ENCODE measurements around the gene ATP12A.
"Not testable (repeated sequence)": the region's sequence is repeated elsewhere in the genome, so short reads cannot be mapped to it uniquely, and the experiment has no call there.

Gene ATP12A

DNA sequence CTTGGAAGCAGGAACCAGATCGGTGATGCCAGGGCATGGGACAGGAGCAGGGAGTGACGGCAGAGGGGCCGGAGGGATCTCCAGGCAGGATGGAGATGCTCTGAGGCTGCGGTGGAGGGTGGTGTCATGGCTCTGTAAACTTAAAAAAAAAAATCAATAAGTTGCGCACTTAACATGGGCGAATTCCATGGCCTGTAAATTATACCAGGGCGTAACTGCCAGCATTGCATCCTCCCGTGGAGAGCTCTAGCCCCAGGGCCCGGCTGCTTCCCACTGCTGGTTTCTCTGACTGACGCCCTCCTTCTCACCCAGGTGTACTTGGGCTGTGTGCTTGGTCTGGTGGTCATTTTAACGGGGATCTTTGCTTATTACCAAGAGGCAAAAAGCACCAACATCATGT, 8.7 kb downstream of the ATP12A start:
- no peak for DNase-seq (ENCODE audit: low read depth)

DNA sequence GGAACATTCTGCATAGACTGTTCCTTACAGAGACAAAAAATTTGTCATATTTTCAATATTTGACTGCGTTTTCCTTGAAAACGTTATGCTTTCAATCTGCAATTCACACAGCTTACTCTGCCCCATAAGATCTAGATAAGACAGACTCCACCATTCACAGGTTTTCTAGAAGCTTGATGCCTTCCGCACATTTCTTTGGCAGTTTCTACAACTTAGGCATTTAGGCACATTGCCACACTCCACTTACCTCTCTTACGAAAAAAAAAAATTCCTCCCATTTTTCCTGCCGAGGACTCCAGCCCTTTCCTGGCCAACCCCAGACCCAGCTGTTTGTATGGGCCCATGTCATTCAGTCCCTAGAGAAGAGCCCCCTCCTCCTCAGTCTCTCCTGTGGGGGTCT, 11.2 kb downstream of the ATP12A start:
- DNase-seq (ENCODE audit: low read depth): no peak

DNA sequence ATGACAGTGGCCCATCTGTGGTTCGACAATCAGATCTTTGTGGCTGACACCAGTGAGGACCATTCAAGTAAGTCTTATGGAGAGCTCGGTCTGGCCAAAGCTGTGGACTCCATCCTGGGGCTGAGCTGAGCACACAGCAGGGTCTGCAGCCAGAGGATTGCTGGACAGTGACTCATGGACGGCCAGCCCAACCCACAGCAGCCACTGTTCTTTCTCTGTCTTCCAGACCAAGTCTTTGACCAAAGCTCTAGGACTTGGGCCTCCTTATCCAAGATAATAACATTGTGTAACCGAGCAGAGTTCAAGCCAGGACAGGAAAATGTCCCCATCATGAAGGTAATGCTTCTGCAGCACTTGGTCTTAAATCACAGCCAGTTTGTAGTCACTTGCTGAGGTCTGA, 12.4 kb downstream of the ATP12A start:
- DNase-seq (ENCODE audit: low read depth): no peak

DNA sequence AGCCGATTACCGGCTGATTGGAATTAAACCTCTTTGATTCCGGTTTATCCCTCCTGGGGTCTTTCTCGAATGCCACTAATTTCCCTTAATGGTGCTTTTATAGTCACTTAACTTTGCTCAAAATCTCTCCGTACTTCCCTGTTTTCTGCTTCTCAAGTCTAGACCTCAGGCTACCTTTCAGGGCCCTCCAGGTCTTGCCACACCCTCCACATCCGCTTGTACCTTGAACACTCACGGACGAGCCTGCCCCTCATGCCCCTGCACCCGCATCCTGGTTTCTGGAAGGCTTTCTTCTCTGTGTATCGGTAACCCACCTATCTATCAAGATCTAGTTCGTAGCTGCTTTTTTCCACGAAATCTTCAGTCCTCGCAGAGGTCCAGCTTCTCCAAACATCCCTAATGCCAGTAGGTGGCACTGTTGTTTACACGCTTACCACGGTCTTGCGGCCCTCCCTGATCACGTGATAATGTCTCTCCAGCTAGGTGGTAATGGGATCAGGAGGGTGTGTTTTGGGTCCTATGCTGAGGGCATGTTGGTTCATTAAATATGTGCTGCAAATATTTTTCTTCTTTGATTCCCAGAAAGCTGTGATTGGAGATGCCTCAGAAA, 13.8 kb downstream of the ATP12A start:
- no peak for DNase-seq (ENCODE audit: low read depth)

DNA sequence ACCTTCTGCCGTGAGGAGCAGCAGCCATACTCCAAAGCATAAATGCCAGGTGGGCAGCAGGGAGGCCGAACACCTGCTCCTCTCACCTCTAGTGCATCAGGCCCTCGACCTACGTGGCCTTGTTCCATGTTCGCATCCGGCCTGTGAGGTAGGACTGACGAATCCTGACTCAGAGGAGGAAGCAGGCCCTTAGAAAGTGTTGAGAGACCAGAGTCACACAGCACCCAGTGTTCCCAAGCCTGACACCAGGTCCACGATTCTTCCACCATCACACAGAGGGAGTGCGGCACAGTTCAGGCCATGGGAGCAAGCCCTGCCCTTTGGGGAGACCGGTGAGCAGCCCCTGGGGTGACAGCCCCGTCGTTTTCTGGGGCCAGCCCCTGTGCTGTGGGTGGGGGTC, 14.7 kb downstream of the ATP12A start:
- DNase-seq (ENCODE audit: low read depth): no peak

DNA sequence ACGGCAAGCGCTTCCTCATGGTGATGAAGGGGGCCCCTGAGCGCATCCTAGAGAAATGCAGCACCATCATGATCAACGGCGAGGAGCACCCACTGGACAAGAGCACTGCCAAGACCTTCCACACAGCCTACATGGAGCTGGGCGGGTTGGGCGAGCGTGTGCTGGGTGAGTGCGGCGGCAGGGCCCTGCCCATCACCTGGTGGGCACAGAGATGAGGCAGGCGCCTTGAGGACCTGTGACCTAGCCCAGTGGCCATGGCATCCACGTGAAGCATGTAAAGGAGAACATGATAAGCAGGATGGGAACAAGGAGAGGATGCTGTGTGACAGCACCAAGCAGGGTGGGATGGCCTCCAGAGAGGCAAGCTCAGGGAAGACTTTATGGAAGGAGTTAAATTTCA, 18.5 kb downstream of the ATP12A start:
- no peak for DNase-seq (ENCODE audit: low read depth)

DNA sequence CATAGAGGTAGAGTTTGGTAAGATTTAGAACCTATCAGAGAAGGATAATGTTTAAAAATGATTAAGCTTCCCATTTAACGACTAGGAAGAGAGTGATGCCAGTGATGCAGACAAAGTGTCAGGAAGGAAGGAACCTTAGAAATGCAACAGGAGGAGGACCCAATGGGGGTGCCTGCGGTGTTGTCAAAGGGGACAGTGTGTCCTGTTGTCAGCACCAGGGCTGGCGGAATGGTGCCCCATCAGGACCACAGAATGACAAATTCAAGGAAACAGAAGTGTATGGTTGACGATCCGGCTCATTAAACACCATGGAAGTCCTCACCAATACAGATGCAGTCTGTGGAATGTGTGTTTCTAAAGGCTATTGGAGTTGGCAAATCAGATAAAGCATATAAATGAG, 19.3 kb downstream of the ATP12A start:
- no peak for DNase-seq (ENCODE audit: low read depth)

DNA sequence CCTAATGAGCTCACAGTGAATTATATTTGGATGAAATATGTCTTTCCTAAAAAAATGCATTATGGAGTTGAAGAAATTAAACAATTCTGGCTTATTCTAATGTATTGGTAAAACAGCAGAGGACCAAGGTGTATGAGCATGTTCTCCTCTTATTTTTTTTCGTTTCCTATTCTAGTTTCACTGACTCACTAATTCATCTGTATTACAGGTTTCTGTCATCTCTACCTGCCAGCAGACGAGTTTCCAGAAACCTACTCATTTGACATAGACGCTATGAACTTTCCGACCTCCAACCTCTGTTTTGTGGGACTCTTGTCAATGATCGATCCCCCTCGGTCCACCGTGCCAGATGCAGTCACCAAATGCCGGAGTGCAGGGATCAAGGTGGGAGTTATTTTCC, 20.3 kb downstream of the ATP12A start:
- no peak for DNase-seq (ENCODE audit: low read depth)

DNA sequence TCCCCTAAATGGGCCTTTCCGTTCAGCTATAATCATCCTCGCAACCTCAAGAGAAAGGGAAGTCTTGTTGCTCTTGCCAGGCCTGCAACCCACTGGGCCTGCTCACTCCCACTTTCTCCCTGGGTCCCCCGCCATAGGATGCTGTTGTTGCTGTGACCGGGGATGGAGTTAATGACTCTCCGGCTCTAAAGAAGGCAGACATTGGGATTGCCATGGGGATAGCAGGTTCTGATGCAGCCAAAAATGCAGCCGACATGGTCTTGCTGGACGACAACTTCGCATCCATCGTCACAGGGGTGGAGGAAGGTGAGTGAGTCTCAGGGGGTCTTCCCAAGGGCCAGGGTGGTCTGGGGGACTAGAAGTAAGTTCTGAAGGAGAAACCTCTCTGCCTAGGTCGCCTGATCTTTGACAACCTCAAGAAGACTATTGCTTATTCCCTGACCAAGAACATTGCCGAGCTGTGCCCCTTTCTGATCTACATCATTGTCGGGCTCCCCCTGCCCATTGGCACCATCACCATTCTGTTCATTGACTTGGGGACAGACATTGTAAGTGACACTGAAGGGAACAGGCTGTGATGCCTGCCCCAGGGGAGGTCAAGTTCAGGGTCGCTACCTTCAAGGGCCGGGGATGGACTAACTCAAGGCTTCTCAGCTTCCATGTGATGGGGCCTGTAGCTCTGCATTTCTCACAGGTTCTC, 26.8 kb downstream of the ATP12A start:
- no peak for DNase-seq (ENCODE audit: low read depth)

DNA sequence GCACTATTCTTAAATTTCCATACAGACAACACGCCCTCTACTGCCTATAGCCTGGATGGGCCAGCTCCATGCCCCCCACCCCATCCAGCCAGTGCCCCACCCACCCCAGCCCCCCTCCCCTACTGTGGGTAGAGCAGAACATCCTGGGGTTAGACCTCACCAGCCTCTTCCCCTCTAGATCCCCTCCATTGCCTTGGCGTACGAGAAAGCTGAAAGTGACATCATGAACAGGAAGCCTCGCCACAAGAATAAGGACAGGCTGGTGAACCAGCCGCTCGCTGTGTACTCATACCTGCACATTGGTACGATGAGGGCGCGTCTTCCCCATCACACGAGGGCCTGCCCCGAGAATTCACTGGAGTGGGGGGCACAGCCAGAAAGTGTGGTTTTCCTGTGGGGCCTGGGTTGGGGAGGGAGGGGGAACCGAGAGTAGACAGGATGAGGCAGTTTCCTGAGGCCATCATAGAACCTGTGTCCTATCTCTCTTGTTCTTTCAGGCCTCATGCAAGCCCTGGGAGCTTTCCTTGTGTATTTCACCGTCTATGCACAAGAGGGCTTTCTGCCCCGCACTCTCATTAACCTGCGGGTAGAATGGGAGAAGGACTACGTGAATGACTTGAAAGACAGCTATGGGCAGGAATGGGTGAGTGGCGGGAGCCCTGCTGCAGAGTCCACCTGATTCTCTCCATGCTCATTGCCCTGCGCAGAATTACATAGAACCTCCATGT, 29.1 kb downstream of the ATP12A start:
- peak; percentile 18 for DNase-seq (ENCODE audit: low read depth)

DNA sequence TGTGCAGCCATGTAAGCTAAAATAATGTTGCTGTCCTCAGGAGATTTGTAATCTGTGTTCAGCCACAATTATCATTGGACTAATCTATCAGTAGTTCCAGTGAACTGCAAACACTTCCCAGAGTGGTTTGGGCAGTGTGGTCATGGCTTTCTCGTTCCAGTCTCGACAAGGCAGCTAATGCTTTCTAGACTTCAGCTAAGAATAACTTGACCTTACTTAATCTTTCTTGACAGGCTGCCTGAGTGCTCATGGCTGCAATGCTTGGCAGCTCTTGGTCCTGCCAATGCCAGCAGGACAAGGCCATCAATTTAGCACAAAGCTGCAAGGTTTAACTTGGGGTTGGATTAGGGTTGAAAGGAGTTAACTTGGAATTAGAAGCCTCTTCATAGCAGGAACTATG, 32.8 kb downstream of the ATP12A start:
- DNase-seq (ENCODE audit: low read depth): no peak

DNA sequence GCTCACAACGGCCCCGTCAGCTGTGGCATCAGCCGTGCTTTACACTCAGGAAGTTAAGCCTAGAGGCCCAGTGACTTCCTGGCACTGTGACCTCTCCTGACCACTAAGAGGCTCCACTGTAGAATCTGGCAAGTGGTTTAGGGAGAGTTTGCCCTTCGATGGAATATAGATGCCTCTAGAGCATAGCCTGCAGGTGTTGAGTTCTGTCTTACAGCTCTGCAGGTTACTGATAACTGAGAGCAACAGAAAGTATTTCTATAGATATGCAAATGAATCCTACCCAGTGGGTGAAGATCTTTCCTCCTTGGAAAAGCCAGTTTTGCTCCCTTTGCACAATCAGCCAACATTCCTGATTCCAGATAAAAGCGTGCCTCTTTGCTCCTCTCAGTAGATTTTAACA, 35.8 kb downstream of the ATP12A start:
- no peak for DNase-seq (ENCODE audit: low read depth)

DNA sequence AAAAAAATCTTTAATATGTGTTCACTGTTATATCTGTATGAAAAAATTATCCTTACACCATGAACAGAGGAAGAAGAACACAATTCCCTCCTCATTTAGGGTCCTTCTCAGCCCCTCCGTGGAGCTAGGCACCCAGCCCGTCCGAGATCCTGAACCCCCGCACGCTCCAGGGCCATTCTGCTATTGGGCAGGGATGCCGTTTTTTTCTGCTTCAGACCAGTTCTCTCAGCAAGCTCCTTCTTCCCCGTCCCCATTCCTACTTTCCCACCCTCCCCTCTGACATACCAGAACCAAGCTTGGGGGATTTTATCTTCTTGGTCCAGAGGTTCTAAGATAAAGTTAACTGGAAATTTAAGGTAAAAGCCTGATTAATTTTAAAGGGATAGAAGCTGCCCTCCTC, 36.2 kb downstream of the ATP12A start:
- no peak for DNase-seq (ENCODE audit: low read depth)

DNA sequence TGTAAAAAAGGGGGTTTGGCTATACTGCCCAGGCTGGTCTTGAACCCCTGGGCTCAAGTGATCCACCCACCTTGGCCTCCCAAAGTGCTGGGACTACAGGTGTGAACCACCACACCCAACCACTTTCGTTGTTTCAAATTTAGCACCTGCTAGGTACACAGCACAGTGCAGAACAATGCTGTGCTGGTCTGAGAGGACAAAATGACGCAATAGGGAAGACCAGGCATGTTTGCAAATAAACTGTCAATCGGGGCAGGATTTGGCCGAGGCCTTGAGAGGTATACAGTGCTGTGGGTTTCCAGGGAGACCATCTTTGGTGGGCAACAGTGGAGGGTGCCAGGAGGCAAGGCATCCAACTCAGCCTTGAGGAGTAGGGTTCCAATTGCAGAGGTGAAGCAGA, 37.0 kb downstream of the ATP12A start:
- DNase-seq (ENCODE audit: low read depth): no peak

DNA sequence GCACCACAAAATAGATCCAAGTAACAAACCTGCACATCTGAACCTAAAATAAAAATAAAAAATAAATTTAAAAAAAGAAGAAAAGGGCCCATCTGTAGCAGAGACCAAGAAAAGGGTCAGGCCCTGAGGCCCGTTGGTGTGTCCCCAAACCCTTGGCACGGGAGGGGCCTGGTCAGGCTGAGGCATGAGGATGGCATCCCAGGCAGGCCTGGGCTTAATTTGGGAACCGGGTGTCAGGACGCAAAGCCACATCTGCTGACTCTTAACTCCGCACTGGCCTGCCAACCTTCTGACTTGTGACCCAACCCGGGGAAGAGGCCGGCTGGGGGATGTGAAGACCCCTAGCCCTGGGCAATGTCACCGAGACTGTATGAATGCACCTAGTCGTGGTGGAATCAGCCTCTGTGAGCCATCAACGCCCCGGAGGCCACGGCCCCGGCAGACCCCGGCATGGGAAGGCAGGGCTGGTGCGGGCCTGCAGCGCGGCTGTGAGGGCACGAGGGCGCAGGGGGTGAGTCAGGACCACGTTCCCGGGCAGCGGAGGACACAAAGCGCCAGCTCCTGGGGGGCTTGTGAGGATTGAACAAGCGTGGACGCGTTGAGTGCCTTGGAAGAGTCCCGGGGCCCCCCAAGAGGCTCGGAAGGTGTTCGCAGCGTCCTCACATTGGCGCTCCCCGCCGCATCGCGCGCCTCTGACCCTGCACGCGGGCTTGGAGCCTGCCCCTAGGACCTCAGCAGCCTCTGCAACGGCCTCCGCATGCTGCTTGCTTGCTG, 38.2 kb downstream of the ATP12A start:
- DNase-seq (ENCODE audit: low read depth): no peak

DNA sequence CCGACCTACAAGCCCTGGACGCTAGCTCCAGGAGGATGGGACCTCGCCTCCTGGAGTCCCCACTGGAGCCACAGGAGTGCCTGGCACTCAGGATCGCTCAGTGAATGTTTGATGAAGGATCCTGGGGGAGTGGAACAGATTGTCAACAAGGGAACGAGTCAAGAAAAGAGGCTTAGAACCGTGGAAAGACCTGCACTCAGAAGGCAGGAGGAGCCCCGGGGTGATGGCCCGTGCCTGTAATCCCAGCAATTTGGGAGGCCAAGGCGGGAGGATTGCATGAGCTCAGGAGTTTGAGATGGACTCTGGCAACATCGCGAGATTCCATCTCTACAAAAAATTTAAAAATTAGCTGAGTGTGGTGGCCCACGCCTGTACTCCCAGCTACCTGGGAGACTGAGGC, 38.9 kb downstream of the ATP12A start:
- DNase-seq (ENCODE audit: low read depth): no peak

DNA sequence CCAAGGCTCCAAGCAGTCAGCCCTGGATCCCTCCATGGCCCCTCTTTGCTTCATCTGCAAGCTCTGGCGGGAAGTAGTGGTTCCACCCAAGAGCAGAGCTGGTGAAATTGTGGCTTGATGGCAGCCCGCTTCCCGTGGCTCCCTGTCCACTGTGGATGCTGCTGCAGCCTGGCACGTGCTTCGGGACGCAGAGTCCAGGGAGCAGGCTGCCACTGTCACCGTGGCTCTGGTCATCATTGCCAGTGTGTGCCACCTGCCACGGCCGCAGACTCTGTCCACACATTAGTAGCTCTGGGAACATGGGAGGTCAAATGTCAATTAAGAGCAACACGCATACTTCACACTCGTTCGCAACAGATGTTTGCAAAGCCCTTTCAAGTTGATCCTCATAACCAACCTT, 43.0 kb downstream of the ATP12A start:
- no peak for DNase-seq (ENCODE audit: low read depth)

DNA sequence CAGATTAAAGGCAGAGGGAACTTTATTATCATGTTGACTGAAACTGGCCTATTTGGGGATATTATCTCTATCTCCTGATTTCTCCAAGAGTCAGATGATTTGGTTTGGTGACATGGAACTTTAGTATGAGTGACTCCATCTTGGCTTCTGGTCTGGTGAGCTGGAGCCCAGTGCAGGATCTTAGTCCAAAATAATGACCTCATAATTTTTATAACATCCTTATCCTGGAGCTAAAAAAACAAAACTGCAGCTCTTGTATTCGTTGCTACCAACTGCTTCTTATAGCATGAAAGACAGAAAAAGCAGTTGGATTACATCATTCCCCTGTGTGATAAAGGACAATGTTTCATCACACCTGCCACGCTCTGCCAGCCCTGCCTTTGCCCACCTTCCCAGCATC, 44.5 kb downstream of the ATP12A start:
- DNase-seq (ENCODE audit: low read depth): no peak

DNA sequence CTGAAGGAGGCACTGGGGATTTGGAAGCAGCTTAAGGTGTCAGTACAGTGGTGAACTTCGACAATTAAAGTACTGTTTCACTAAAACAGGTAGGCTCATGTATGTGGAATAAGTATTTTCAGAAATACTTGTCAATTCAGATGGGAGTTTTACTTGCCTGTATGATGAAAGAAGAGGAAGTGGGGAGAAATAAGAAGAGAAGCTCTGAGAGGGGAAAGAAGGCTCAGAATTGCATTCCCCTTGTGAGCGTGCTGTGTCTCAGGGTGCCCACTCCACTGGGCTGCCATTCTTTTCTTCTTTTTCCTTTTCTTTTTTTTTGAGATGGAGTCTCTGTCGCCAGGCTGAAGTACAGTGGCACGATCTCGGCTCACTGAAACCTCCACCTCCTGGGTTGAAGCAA, 45.2 kb downstream of the ATP12A start:
- DNase-seq (ENCODE audit: low read depth): no peak

DNA sequence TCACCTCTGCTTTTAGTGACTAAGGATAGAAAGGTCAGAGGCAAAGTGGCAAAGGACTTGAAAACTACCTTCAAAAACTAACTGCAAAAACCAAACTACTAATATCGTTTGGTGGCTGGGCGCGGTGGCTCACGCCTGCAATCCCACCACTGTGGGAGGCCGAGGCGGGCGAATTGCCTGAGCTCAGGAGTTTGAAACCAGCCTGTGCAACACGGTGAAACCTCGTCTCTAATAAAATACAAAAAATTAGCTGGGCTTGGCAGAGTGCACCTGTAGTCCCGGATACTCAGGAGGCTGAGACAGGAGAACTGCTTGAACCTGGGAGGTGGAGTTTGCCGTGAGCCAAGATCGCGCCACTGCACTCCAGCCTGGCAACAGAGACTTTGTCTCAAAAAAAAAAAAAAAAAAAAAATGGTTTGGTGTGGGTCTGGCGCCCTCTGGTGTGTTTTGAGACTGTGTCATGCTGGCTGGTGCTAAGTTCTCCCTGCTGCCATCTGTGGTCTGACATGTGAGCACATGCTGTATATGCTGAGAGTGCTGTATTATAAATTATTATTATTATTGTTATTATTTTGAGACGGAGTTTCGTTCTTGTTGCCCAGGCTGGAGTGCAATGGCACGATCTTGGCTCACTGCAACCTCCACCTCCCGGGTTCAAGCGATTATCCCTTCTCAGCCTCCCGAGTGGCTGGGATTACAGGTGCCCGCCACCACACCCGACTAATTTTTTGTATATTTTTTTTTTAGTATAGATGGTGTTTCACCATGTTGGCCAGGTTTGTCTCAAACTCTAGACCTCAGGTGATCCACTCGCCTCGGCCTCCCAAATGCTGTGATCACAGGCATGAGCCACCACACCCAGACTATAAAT, 47.8 kb downstream of the ATP12A start:
- DNase-seq (ENCODE audit: low read depth): peak; percentile 48

DNA sequence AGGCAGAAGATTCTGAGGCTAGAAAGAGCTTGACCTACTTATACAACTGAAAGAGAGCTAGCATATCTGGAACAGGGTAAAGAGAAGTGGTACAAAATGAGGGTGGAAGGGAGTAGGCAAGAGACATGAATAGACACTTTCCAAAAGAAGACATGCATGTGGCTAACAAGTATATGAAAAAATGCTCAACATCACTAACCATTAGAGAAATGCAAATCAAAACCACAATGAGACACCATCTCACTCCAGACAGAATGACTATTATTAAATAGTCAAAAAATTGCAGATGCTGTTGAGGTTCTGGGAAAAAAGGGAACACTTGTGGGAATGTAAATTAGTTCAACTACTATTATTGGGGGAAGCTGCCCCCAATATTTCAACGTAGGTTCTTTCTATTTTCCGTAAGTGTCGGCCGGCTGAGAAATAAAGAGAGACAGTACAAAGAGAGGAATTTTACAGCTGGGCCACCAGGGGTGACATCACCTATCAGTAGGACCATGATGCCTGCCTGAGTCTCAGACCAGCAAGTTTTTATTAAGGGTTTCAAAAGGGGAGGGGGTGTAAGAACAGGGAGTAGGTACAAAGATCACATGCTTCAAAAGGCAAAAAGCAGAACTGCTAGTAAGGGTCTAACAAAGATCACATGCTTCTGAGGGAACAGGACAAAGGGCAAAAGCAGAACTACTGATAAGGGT, 50.8 kb downstream of the ATP12A start:
- not testable (repeated sequence) for DNase-seq (ENCODE audit: low read depth)

All from stimulated activated CD4-positive, alpha-beta T cell treated with anti-CD3 and anti-CD28 coated beads, Interleukin-2, amount 100 ng/mL, for 4 hours (primary cell).